NCI-H2107 (cell line): ENCODE data around the gene MBP.

Source experiments
- DNase-seq: peaks from one replicate; lab custom pipeline; 2025; lab: John Stamatoyannopoulos, UW

The MBP gene

DNA sequence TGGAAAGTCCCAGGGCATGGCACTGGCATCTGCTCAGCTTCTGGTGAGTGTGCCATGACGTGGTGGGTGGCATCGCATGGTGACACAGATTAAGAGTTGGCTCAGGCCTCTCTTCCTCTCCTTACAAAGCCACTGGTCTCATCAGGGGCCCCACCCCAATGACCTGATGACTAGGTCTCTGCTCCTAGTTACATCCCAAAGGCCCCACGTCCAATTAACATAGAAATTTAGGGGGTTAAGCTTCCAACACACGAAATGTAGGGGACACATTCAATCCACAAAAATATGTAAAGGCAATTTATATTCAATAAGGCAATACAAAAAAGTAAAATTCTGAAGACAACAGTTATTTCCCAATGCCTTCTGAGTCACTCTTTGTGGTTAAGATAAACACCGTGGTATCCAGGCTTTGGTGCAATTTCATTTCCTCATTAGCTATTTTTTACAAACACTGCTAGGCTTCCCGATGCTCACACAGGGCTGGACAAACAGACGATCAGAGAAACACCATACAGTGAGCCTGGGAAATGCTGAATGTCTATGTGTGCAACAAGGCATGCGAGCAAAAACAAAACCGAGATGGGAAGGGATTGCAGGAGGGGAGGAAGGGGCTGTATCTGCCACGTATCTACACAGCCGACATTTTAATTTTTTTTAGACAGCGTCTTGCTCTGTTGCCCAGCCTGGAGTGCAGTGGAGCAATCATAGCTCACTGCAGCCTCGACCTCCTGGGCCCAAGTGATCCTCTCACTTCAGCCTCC, 67.2 kb downstream of the MBP start:
- DNase-seq, result no peak

DNA sequence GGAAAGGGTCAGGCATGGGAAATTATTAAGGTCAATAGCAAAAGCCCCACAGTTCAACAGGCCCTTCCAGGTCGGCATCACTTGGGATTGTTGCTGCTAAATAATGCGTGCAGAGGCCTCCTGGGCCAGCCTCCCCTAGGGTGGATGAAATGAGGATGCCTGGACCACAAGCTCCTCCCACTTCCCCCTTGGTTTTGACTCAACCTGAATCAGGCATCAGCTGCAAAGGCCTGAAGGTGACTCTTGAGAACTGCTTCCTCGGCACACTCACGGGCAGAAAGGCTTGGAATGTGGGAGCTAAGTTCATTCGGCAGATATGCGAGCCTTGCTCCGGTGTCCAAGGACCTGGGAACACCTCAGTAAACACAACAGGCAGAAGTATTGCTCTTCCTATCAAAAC, 69.3 kb downstream of the MBP start:
- DNase-seq, result no peak

DNA sequence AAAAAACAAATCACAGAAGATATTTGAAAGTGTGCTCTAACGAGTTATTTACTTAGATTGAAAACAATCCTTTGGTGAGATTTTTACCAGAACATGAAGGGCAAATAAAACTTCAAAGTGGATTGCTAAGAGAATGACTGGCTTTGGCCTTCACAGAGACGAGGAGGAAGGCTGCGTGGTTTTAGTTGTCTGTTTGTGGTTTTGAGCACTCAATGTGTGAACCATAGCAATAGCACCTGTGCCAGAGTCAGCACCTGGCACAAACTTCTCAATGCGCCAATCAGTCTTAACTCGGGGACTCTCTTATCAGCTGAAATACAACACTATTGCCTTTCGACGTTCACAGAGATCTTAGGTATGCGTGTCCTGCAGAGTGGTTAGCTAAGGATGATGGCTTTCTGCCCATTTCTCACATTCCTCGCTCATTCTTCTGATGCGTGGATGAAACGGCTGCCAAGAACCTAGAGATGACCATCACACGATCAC, 70.0 kb downstream of the MBP start:
- peak; percentile 43 for DNase-seq

- DNase-seq, result no peak
These were observed 70.6 kb downstream of the MBP start for GRCh38 chr18:77061946-77062517.

DNA sequence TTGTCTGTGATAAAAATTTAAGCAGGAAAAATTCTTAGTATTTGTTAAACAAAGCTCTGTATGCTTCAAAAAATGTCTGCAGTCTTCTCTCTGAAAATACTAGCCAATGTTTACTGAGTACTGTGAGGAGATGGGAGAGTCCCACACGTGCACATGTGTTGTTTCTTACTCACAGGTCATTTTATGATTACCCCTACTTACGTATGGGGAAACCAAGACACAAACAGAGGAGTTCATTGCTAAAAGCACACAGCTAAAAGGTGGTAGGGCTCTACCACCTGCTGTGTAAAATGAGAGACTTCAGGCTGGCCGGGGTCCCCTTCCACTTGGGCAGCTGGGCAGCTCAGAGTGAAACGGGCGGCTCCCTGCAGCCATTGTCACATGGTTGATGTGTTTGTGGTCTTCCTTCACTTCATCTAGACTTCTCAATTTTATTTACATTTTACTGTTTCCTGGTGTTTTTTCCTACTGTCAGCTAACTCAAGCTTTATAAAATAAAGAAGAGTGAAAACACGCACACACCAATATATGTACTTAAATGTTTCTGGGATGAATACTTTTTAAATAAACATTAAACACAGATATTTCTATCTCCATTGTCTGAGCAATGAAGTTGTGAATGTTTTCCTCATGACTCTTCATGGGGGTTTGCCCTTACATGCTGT, 71.2 kb downstream of the MBP start:
- DNase-seq, result no peak

DNA sequence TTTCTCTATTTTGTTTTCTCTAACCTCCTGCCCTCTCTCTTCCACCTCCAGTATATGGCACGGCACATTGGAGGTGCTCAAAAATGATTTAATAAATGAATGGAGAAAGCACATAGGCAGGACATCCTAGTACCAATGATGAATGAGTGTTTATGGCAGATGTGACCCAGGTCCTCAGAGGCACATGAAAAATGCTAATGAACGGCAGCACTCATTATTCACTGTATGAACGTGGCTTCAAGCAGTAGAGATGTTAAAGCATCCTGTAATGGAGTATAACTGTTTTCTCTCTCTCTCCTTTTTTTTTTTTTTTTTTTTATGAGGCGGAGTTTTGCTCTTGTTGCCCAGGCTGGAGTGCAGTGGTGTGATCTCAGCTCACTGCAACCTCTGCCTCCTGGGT, 72.4 kb downstream of the MBP start:
- DNase-seq, result no peak

- DNase-seq, result peak; percentile 26
These were observed 73.2 kb downstream of the MBP start for GRCh38 chr18:77059294-77059916.

- DNase-seq, result no peak
These were observed 74.2 kb downstream of the MBP start for GRCh38 chr18:77058290-77058835.

DNA sequence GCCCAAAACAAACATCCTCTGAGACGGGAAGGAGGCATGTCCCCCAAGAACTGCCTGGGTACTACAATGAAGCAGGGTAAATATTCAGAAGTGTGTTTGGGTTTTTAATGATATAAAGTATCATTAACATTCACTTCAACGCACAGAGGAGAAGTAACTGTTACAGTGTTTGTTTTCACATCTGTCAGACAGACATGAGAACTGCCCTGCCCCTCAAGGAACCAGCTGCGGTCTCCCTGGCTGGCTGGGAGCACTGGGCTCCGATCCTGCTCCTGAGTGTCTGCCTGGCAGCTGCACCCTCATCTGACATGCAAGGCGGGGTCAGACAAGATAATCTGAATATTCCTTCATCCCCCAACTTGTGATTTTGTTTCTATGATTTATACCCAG, 75.6 kb downstream of the MBP start:
- DNase-seq, result no peak

DNA sequence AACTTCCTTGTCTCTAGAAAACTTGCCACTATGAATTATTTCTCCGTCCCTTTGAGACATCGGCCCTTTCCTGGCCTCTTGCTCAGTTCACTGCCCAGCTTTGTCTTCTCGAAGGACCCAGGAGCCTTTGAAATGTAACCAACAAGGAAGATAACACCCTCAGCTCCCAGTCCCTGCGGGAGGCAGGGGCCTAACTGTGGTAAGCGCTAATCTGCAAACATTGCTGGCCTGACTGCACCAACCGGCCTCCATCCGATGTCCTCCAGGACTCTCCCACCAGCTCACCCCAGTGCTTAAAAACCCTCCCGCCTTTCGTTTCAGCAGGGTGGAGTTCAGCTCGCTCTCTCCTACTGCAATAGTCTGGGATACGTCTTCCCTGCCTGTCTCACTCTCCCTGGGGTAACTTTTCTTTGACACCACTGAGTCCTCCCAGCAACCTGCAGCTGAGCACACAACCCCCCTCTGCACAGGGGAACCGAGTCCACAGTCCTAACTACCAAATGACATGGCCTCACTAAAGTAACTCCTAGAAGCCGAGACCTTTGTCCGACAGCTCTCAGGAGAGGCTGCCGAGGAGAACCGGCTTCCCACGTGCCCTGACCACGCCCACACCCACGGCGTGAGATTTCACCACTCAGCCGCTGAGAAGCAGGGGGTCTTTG, 76.1 kb downstream of the MBP start:
- DNase-seq, result no peak

GRCh38 chr18:77055429-77056300, 76.9 kb downstream of the MBP start:
- peak; percentile 39 for DNase-seq

GRCh38 chr18:77054606-77055428, 77.8 kb downstream of the MBP start:
- DNase-seq, result peak; percentile 84

DNA sequence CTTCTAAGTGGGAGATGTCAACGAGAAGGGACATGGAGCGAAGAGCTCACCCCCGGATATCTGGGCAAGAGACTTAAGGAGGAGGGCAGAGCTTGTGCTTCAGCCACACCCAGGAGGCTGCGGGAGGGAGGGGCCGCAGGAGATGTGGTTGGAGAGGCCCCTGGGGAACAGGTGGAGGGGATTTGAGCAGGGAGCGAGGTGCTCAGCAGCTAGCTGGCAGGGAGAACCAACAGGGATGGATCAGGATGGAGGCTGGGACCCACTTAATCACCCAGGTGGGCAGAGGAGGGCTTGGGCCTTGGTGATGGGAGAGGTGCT, 78.3 kb downstream of the MBP start:
- DNase-seq, result peak; percentile 78

- no peak for DNase-seq
These were observed 78.8 kb downstream of the MBP start for GRCh38 chr18:77053616-77054287.

DNA sequence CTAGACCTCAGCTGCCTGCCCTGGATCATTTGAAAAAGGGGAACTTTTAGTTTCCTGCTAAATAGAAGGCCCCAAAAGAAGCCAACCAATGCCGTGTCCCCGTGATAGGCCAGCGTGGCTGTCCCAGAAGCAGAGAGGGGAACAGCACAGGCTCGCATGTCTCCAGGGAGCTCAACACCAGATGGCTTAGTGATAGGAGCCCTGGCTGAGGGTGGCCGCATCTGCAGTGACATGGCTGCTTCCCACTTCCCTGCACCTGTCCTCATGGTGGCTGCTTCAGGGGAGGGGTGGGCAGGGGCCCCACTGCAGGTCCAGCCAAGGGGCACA, 79.6 kb downstream of the MBP start:
- DNase-seq, result no peak

DNA sequence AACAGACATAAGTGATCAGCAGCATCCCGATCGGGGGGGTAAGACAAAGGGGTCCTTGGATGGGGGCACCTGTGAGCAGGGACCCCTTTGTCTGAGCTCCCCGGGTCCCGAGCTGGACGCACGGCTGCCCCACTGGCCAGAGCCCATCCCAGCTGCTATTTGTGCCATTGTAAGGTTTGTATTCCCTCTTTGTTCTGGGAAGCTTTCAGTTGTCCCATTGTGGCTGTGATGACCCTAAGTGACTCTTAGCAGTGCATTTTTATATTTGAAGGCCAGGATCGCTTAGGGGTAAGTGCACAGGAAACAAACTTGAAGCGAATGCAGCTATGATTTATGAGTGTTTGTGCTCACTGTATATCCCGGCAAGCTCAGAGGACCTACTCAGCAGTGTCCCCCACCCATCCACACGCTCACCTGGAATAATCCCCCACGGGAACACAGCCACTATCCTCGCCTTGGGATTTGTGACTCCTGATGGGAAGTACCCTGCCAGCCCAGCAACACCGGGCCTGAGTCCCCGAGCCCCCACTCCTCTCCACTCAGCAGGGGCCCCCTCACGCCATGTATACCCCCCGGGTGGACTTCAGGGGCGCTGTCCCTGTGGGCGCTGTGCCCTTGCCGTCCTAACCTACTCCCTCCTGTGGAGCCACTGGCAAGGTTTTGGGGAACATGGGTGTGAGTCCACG, 80.1 kb downstream of the MBP start:
- DNase-seq, result no peak

GRCh38 chr18:77051581-77052296, 80.8 kb downstream of the MBP start:
- no peak for DNase-seq

DNA sequence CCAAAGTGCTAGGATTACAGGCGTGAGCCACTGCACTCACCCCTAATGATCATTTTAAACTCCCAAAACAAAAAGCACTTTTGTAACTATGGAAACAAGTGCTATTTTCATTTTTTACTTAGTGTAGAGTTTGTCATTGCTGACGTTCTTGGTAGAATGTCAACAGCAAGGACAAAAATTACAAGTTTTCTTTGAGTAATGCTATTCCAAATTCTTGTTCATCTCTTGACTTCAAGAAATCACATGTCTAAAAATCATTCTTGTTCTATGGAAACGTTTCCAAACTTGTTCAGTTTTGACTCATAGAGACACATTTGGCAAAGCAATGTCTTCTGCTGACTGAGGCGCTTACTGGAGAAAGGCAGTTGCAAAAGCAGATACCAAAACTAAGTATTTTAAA, 82.6 kb downstream of the MBP start:
- DNase-seq, result no peak
